Loucy (cell line): Measurements from ENCODE around the gene PRMT9.
A peak's percentile ranks its signal among the peaks of the same experiment; 100 is the strongest.

Source experiments
- H2AFZ ChIP-seq: fragments of 200-600 bp; sonication (generic); 2 replicates; pipeline ENCODE4 v1.6.0; 2016; ENCODE audit warnings: antibody characterized with exemption, mild to moderate bottlenecking, low read length, moderate library complexity
- H3F3A ChIP-seq: fragments of 200-600 bp; 2 replicates; pipeline ENCODE4 v1.6.0; 2016; ENCODE audit warnings: antibody characterized with exemption, low read depth, mild to moderate bottlenecking
- H3K27me3 ChIP-seq: fragments of 200-600 bp; sonication (generic); 2 replicates; pipeline ENCODE4 v1.6.1; 2014; ENCODE audit warnings: low read length, mild to moderate bottlenecking; ENCODE audit not compliant: insufficient read depth, poor library complexity, severe bottlenecking
- H3K36me3 ChIP-seq: fragments of 200-600 bp; sonication (generic); 2 replicates; pipeline ENCODE4 v1.6.1; 2016; ENCODE audit warnings: low read length; ENCODE audit not compliant: insufficient read depth
- H3K4me1 ChIP-seq: fragments of 200-600 bp; sonication (generic); 2 replicates; pipeline ENCODE4 v1.5.1; 2014; ENCODE audit warnings: low read length, mild to moderate bottlenecking; ENCODE audit not compliant: insufficient read depth, poor library complexity, severe bottlenecking
- H3K4me2 ChIP-seq: fragments of 200-600 bp; sonication (generic); 2 replicates; pipeline ENCODE4 v1.6.0; 2014; ENCODE audit warnings: antibody characterized with exemption, low read length, low read depth, mild to moderate bottlenecking; ENCODE audit not compliant: poor library complexity, severe bottlenecking
- H3K4me3 ChIP-seq: fragments of 200-600 bp; sonication (generic); 2 replicates; pipeline ENCODE4 v1.5.1; 2014; ENCODE audit warnings: low read length, mild to moderate bottlenecking, mixed read lengths; ENCODE audit not compliant: poor library complexity, severe bottlenecking
- H3K79me2 ChIP-seq: fragments of 200-600 bp; sonication (generic); 2 replicates; pipeline ENCODE4 v1.6.1; 2014; ENCODE audit warnings: low read length; ENCODE audit not compliant: insufficient read depth
- H3K9ac ChIP-seq: fragments of 200-600 bp; sonication (generic); 2 replicates; pipeline ENCODE4 v1.6.0; 2014; ENCODE audit warnings: mild to moderate bottlenecking, low read depth, low read length, moderate library complexity; ENCODE audit not compliant: poor library complexity, severe bottlenecking
- H3K9me2 ChIP-seq: fragments of 200-600 bp; sonication (generic); replicated peaks from 2 replicates; pipeline ENCODE4 v1.6.1; 2016; ENCODE audit warnings: low read depth, low read length, mixed read lengths
- H3K9me3 ChIP-seq: fragments of 200-600 bp; sonication (generic); 2 replicates; pipeline ENCODE4 v1.6.1; 2014; ENCODE audit warnings: mild to moderate bottlenecking, antibody characterized with exemption, low read length, low read depth; ENCODE audit not compliant: insufficient read depth
- H4K20me1 ChIP-seq: fragments of 200-600 bp; sonication (generic); 2 replicates; pipeline ENCODE4 v1.6.0; 2014; ENCODE audit warnings: antibody characterized with exemption, low read length, mild to moderate bottlenecking; ENCODE audit not compliant: insufficient read depth, poor library complexity, severe bottlenecking
- CTCF ChIP-seq: fragments of 200-600 bp; sonication (generic); conservative IDR thresholded peaks from 2 replicates; pipeline ENCODE4 v1.5.1; 2014; ENCODE audit warnings: mild to moderate bottlenecking, antibody characterized with exemption, low read length
- EZH2phosphoT487 ChIP-seq: fragments of 200-600 bp; IDR thresholded peaks from 2 replicates; pipeline ENCODE4 v1.6.1; 2018; ENCODE audit warnings: antibody characterized with exemption, mild to moderate bottlenecking, moderate library complexity, borderline replicate concordance

Gene PRMT9

GRCh38 chr4:147591106-147591505 lies 92.9 kb downstream of the PRMT9 start:
- Histone ChIP-seq H3K4me1 (no peaks in the 10 kb centered on the region), H3K79me2 (no peaks in the 10 kb centered on the region)
- TF ChIP-seq CTCF, result no peak

GRCh38 chr4:147590249-147590920 lies 93.6 kb downstream of the PRMT9 start:
- Histone ChIP-seq H3K9ac (no peak overlapping the region), H4K20me1 (no peaks in the 10 kb centered on the region), H3K36me3 (no peaks in the 10 kb centered on the region), H3K9me3 (no peaks in the 10 kb centered on the region), H3K4me3 (no peak overlapping the region), H3K27me3 (no peaks in the 10 kb centered on the region), H3K4me1 (no peaks in the 10 kb centered on the region), H3K4me2 (no peak overlapping the region), H3K79me2 (no peaks in the 10 kb centered on the region), H3F3A (no peaks in the 10 kb centered on the region), H2AFZ (peak overlapping the region; percentile 18; the same call in 1 of the 2 replicates), H3K9me2 (no peaks in the 10 kb centered on the region)
- peak; percentile 92 for TF ChIP-seq CTCF
- no peak for TF ChIP-seq EZH2phosphoT487

More at GRCh38 chr4:147591106-147591505, 92.9 kb downstream of the PRMT9 start:
- Histone ChIP-seq H3K36me3 (no peaks in the 10 kb centered on the region), H3K9me2 (no peaks in the 10 kb centered on the region), H3K4me3 (no peak overlapping the region), H4K20me1 (no peaks in the 10 kb centered on the region), H3K9me3 (no peaks in the 10 kb centered on the region), H2AFZ (0 out of 2 replicates have a peak overlapping the region, but pooled peaks have one; percentile 8), H3K4me2 (no peak overlapping the region), H3K27me3 (no peaks in the 10 kb centered on the region), H3F3A (no peaks in the 10 kb centered on the region), H3K9ac (no peak overlapping the region)

GRCh38 chr4:147589586-147589985 lies 94.4 kb downstream of the PRMT9 start:
- no peaks in the 10 kb centered on the region for H3K27me3 ChIP-seq
- H3K9me3 ChIP-seq, result no peaks in the 10 kb centered on the region
- no peaks in the 10 kb centered on the region for H3K4me1 ChIP-seq
- H2AFZ ChIP-seq, result no peak overlapping the region
- no peak overlapping the region for H3K4me3 ChIP-seq
- H3K4me2 ChIP-seq, result no peak overlapping the region
- TF ChIP-seq EZH2phosphoT487 (no peak), CTCF (no peak)
- H3K9ac ChIP-seq, result no peak overlapping the region
- H4K20me1 ChIP-seq, result no peaks in the 10 kb centered on the region
- H3F3A ChIP-seq, result no peaks in the 10 kb centered on the region
- no peaks in the 10 kb centered on the region for H3K79me2 ChIP-seq
- no peaks in the 10 kb centered on the region for H3K9me2 ChIP-seq
- no peaks in the 10 kb centered on the region for H3K36me3 ChIP-seq
